Measurements from ENCODE around the gene DUSP7. TPM values are rescaled to one million over a fixed set of nuclear protein-coding genes. Genes with fewer than 3 reads are reported as not detected.
A peak's percentile ranks its signal among the peaks of the same experiment; 100 is the strongest.

The DUSP7 gene
- total and polyA plus RNA-seq, 9 of the 15 experiments (the other 6 are each of a cell fraction or from before 2014, with no cell fraction given) = 0.45 to 15.8 (median 8.2) TPM

DNA sequence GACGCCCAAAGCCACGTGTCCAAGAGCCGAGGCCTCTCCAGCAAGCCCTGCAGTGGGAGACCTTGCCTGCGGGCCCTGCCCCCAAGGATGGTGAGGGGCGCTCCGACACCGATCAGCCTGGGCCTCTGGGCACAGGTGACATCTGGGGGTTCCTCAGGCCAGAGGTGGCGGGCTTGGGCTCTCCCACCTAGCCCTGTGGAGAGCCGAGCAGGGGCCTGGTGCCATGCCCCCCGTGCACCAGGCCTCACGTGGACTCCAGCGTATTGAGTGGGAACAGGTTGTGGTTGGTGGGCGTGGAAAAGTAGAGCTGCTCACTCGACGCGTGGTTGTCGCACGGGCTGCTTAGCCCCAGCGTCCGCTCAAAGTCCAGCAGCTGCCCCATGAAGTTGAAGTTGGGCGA, 5.8 kb downstream of the DUSP7 start:
- ATAC-seq = no peak
- BruUV-seq (replicated peaks) = no TSS peak
- H3K9me1 ChIP-seq (ENCODE audit: control insufficient read depth, insufficient read depth, low read length) = no peaks in the 10 kb centered on the region
- no peak for FAIRE-seq
- H3K9me3 ChIP-seq (replicated peaks; ENCODE audit: control insufficient read depth, insufficient read depth, low read depth, low read length) = no peaks in the 10 kb centered on the region
- H3K4me2 ChIP-seq (ENCODE audit: insufficient read depth, low read length) = no peak overlapping the region
- WGBS (ENCODE audit: insufficient coverage, low coverage, missing lambda C conversion rate) = 96% methylated on average over 14 of the region's 21 CpGs
- no peak for TF ChIP-seq NELFE (IDR thresholded peaks at IDR 0.05; ENCODE audit: insufficient read depth, insufficient read length)
- no peak for TF ChIP-seq CBX2 (IDR thresholded peaks at IDR 0.05; ENCODE audit: insufficient read depth, low read length, poor library complexity, severe bottlenecking)
- no peak for TF ChIP-seq ATF7 (IDR thresholded peaks at IDR 0.05)
- TF ChIP-seq POLR2G (IDR thresholded peaks at IDR 0.05; ENCODE audit: low read depth, low read length) = peak; percentile 23; the same call in 1 of the 2 replicates
- peak; percentile 29; the same call in 1 of the 2 replicates for TF ChIP-seq RBFOX2 (IDR thresholded peaks at IDR 0.05; ENCODE audit: low read depth, low read length)
- CTCF ChIA-PET (ENCODE audit: low intra/inter-chr PET ratio) = no interaction called here
- intact Hi-C loops (cut with micrococcal nuclease) (loop anchor here (5.0 kb wide), 1 partner anchor 48 kb away; no protein-coding TSS in a partner anchor), in situ Hi-C loops (cut with MboI) (no loop called here)
- H3K79me2 ChIP-seq (ENCODE audit: control insufficient read depth, insufficient read depth, low read length) = peaks cover 37% of the 10 kb centered on the region
- POLR2A ChIA-PET = no interaction called here
- H3K36me3 ChIP-seq (ENCODE audit: control insufficient read depth, insufficient read depth, low read length) = peaks cover 55% of the 10 kb centered on the region; the same call in 2 of the 3 replicates
- H4K20me1 ChIP-seq (replicated peaks; ENCODE audit: control insufficient read depth, insufficient read depth, low read length) = peaks cover 6% of the 10 kb centered on the region; the same call in 1 of the 2 replicates
- H2AFZ ChIP-seq (ENCODE audit: low read depth, low read length) = no peak overlapping the region
- no peak overlapping the region for H3K27ac ChIP-seq (ENCODE audit: extremely low read depth, low read depth, low read length)
- no peak overlapping the region; a peak in 1 of 4 replicates for H3K9ac ChIP-seq (ENCODE audit: insufficient read depth in 1 of 2, low read depth in 2 of 2, low read length in 2 of 2)
- no peaks in the 10 kb centered on the region for H3K27me3 ChIP-seq (ENCODE audit: control insufficient read depth in 2 of 2, insufficient read depth in 2 of 2, low read length in 2 of 2)
- H3K4me1 ChIP-seq (replicated peaks in 1 of 2; ENCODE audit: control insufficient read depth in 2 of 2, insufficient read depth in 2 of 2, low read length in 2 of 2) = peaks cover 15 to 53% of the 10 kb centered on the region in 2 experiments; a peak in 4 of 5 replicates
- H3K4me3 ChIP-seq = no peak overlapping the region
- DNase-seq (ENCODE audit: extremely low read depth in 1 of 4, low spot score in 3 of 4) = no peak

GRCh38 chr3:52049503-52049902, 6.9 kb downstream of the DUSP7 start:
- FAIRE-seq = no peak
- no peaks in the 10 kb centered on the region for H3K27me3 ChIP-seq (ENCODE audit: control insufficient read depth in 2 of 2, insufficient read depth in 2 of 2, low read length in 2 of 2)
- peaks cover 27% of the 10 kb centered on the region for H3K79me2 ChIP-seq (ENCODE audit: control insufficient read depth, insufficient read depth, low read length)
- WGBS (ENCODE audit: insufficient coverage, low coverage, missing lambda C conversion rate) = 40% methylated on average over 1 of the region's 2 CpGs
- H3K4me2 ChIP-seq (ENCODE audit: insufficient read depth, low read length) = no peak overlapping the region
- peaks cover 55% of the 10 kb centered on the region; the same call in 2 of the 3 replicates for H3K36me3 ChIP-seq (ENCODE audit: control insufficient read depth, insufficient read depth, low read length)
- BruUV-seq (replicated peaks) = no TSS peak
- intact Hi-C loops (cut with micrococcal nuclease) (no loop called here), in situ Hi-C loops (cut with MboI) (loop anchor here (5.0 kb wide), 1 partner anchor 37 kb away; no protein-coding TSS in a partner anchor)
- ChIA-PET CTCF (ENCODE audit: low intra/inter-chr PET ratio) (no interaction called here), POLR2A (no interaction called here)
- no peak overlapping the region for H2AFZ ChIP-seq (ENCODE audit: low read depth, low read length)
- peaks cover 6% of the 10 kb centered on the region; the same call in 1 of the 2 replicates for H4K20me1 ChIP-seq (replicated peaks; ENCODE audit: control insufficient read depth, insufficient read depth, low read length)
- no peak overlapping the region for H3K4me3 ChIP-seq
- no peaks in the 10 kb centered on the region for H3K9me3 ChIP-seq (replicated peaks; ENCODE audit: control insufficient read depth, insufficient read depth, low read depth, low read length)
- no peak for ATAC-seq
- H3K9ac ChIP-seq (ENCODE audit: insufficient read depth in 1 of 2, low read depth in 2 of 2, low read length in 2 of 2) = peak overlapping the region in 1 of 2 experiments; percentile 36; a peak in 1 of 4 replicates
- no peak overlapping the region for H3K27ac ChIP-seq (ENCODE audit: extremely low read depth, low read depth, low read length)
- DNase-seq (ENCODE audit: extremely low read depth in 1 of 4, low spot score in 3 of 4) = no peak
- peaks cover 15 to 51% of the 10 kb centered on the region in 2 experiments; a peak in 4 of 5 replicates for H3K4me1 ChIP-seq (replicated peaks in 1 of 2; ENCODE audit: control insufficient read depth in 2 of 2, insufficient read depth in 2 of 2, low read length in 2 of 2)
- H3K9me1 ChIP-seq (ENCODE audit: control insufficient read depth, insufficient read depth, low read length) = no peaks in the 10 kb centered on the region
- no peak for TF ChIP-seq SMC3 (conservative IDR thresholded peaks at IDR 0.05; ENCODE audit: insufficient read depth, low read depth, low read length)
- TF ChIP-seq ZBTB17 (CRISPR knock-in tag; IDR thresholded peaks at IDR 0.05) = peak; percentile 25; the same call in 1 of the 2 replicates
- TF ChIP-seq, protein P1, sequence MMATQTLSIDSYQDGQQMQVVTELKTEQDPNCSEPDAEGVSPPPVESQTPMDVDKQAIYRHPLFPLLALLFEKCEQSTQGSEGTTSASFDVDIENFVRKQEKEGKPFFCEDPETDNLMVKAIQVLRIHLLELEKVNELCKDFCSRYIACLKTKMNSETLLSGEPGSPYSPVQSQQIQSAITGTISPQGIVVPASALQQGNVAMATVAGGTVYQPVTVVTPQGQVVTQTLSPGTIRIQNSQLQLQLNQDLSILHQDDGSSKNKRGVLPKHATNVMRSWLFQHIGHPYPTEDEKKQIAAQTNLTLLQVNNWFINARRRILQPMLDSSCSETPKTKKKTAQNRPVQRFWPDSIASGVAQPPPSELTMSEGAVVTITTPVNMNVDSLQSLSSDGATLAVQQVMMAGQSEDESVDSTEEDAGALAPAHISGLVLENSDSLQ (IDR thresholded peaks at IDR 0.05) = no peak
- TF ChIP-seq, protein P2, sequence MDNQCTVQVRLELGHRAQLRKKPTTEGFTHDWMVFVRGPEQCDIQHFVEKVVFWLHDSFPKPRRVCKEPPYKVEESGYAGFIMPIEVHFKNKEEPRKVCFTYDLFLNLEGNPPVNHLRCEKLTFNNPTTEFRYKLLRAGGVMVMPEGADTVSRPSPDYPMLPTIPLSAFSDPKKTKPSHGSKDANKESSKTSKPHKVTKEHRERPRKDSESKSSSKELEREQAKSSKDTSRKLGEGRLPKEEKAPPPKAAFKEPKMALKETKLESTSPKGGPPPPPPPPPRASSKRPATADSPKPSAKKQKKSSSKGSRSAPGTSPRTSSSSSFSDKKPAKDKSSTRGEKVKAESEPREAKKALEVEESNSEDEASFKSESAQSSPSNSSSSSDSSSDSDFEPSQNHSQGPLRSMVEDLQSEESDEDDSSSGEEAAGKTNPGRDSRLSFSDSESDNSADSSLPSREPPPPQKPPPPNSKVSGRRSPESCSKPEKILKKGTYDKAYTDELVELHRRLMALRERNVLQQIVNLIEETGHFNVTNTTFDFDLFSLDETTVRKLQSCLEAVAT (IDR thresholded peaks at IDR 0.05) = peak in 1 of 2 experiments; percentile 61; a peak in 1 of 4 replicates
- TF ChIP-seq, protein P3, sequence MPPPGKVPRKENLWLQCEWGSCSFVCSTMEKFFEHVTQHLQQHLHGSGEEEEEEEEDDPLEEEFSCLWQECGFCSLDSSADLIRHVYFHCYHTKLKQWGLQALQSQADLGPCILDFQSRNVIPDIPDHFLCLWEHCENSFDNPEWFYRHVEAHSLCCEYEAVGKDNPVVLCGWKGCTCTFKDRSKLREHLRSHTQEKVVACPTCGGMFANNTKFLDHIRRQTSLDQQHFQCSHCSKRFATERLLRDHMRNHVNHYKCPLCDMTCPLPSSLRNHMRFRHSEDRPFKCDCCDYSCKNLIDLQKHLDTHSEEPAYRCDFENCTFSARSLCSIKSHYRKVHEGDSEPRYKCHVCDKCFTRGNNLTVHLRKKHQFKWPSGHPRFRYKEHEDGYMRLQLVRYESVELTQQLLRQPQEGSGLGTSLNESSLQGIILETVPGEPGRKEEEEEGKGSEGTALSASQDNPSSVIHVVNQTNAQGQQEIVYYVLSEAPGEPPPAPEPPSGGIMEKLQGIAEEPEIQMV (tag; conservative IDR thresholded peaks at IDR 0.05; ENCODE audit: low read depth) = no peak
- no peak for TF ChIP-seq CCAR2 (IDR thresholded peaks at IDR 0.05; ENCODE audit: low read depth, low read length)
- TF ChIP-seq PHF21A (IDR thresholded peaks at IDR 0.05; ENCODE audit: borderline replicate concordance, low read depth) = no peak
